ENCODE results near the gene CTAG1B.

DNA sequence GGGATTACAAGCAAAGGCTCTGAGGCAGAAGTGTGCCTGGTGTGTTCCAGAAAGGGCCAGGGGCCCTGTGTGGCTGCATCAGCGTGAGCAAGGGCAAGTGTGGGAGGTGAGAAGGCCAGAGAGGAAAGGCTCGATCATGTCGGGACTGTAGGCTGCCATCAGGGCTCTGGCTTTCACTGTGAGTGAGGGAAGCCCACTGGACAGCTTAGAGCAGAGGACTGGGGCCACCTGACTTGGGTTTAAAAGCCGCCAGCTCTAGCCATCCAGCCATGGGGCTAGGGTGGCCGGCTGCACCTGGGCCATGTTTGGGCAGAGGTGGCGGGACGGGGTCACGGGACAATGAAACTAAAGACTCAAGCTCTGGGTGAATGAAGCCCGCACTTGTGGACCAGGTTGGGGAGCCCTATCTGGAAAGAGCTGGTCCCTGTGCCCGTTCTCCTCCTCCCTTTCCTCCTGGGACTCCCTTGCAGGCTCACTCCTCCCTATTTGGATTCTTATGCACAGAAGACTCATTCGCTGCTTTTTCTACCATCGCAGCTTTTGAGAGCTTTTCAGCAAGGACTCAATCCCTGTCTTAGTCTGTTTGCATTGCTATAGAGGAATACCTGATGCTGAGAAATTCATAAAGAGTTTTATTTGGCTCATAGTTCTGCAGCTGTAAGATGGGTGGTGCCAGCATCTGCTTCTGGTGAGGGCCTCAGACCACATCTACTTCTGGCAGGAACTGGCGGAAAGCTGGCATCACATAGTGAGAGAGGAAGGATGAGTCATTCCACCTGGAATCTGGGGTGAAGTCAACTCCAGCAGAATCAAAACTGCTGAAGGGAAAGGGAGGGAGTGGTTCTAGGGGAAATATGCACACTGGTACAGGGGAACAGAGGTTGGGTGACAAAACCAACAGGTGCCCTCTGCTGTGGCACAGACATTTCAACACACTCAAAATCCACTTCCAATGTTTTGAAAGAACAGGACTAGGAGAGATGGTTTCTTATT, 15.3 kb downstream of the CTAG1B start:
- no peak for TF ChIP-seq POLR2AphosphoS5 (IDR thresholded peaks at IDR 0.05; ENCODE audit: low read depth)
- TF ChIP-seq, protein P1, sequence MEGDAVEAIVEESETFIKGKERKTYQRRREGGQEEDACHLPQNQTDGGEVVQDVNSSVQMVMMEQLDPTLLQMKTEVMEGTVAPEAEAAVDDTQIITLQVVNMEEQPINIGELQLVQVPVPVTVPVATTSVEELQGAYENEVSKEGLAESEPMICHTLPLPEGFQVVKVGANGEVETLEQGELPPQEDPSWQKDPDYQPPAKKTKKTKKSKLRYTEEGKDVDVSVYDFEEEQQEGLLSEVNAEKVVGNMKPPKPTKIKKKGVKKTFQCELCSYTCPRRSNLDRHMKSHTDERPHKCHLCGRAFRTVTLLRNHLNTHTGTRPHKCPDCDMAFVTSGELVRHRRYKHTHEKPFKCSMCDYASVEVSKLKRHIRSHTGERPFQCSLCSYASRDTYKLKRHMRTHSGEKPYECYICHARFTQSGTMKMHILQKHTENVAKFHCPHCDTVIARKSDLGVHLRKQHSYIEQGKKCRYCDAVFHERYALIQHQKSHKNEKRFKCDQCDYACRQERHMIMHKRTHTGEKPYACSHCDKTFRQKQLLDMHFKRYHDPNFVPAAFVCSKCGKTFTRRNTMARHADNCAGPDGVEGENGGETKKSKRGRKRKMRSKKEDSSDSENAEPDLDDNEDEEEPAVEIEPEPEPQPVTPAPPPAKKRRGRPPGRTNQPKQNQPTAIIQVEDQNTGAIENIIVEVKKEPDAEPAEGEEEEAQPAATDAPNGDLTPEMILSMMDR (IDR thresholded peaks at IDR 0.05; ENCODE audit: insufficient read depth, low read length) = no peak
- no peak for TF ChIP-seq GABPA (IDR thresholded peaks at IDR 0.05; ENCODE audit: low read depth)
